ENCODE results near the gene QRFP.

The QRFP gene

GRCh38 chr9:130917168-130917960, 20.8 kb upstream of the QRFP start:
- Histone ChIP-seq H3K27ac (no peak overlapping the region), H3K27me3 (peaks cover 0 to 61% of the 10 kb centered on the region in 2 donors), H3K4me1 (peaks cover 0 to 8% (median 5%) of the 10 kb centered on the region in 4 donors), H3K36me3 (no peaks in the 10 kb centered on the region), H3K4me3 (no peak overlapping the region), H3K9me3 (no peaks in the 10 kb centered on the region)
- TF ChIP-seq CTCF (IDR thresholded peaks at IDR 0.05): no peak
- intact Hi-C loops (cut with DNase I; ENCODE audit: low total_unique reads): no loop called here
- no peak for DNase-seq

- Histone ChIP-seq H3K9me3 (no peaks in the 10 kb centered on the region), H3K36me3 (no peaks in the 10 kb centered on the region), H3K4me3 (no peak overlapping the region), H3K4me1 (peaks cover 0 to 8% (median 5%) of the 10 kb centered on the region in 4 donors), H3K27ac (no peak overlapping the region), H3K27me3 (peaks cover 0 to 45% of the 10 kb centered on the region in 2 donors)
- DNase-seq: no peak
- TF ChIP-seq CTCF (IDR thresholded peaks at IDR 0.05): no peak
- intact Hi-C loops (cut with DNase I; ENCODE audit: low total_unique reads): no loop called here
Observed at GRCh38 chr9:130915096-130915447, 18.5 kb upstream of the QRFP start.

- H3K4me1 ChIP-seq: peaks cover 0 to 8% (median 5%) of the 10 kb centered on the region in 4 donors
- no peak for DNase-seq
- H3K4me3 ChIP-seq: no peak overlapping the region
- no peak overlapping the region for H3K27ac ChIP-seq
- H3K36me3 ChIP-seq: no peaks in the 10 kb centered on the region
- peaks cover 0 to 40% of the 10 kb centered on the region in 2 donors for H3K27me3 ChIP-seq
- intact Hi-C loops (cut with DNase I; ENCODE audit: low total_unique reads): no loop called here
- no peaks in the 10 kb centered on the region for H3K9me3 ChIP-seq
- no peak for TF ChIP-seq CTCF (IDR thresholded peaks at IDR 0.05)
Observed at GRCh38 chr9:130914417-130915095, 17.9 kb upstream of the QRFP start.

GRCh38 chr9:130913599-130914416, 17.2 kb upstream of the QRFP start:
- no peak overlapping the region for H3K27ac ChIP-seq
- TF ChIP-seq CTCF (IDR thresholded peaks at IDR 0.05): no peak
- DNase-seq: no peak
- peaks cover 0 to 38% of the 10 kb centered on the region in 2 donors for H3K27me3 ChIP-seq
- H3K9me3 ChIP-seq: no peaks in the 10 kb centered on the region
- peaks cover 0 to 8% (median 5%) of the 10 kb centered on the region in 4 donors for H3K4me1 ChIP-seq
- H3K4me3 ChIP-seq: peak overlapping the region in 1 of 2 donors; percentile 39
- H3K36me3 ChIP-seq: no peaks in the 10 kb centered on the region
- intact Hi-C loops (cut with DNase I; ENCODE audit: low total_unique reads): no loop called here

GRCh38 chr9:130912932-130913598, 16.5 kb upstream of the QRFP start:
- intact Hi-C loops (cut with DNase I; ENCODE audit: low total_unique reads): no loop called here
- no peak for TF ChIP-seq CTCF (IDR thresholded peaks at IDR 0.05)
- DNase-seq: peak; percentile 58 to 86
- Histone ChIP-seq H3K4me3 (peak overlapping the region; percentile 1 to 39), H3K36me3 (no peaks in the 10 kb centered on the region), H3K9me3 (no peaks in the 10 kb centered on the region), H3K4me1 (peaks cover 0 to 8% (median 4%) of the 10 kb centered on the region in 4 donors), H3K27ac (no peak overlapping the region), H3K27me3 (peaks cover 0 to 36% of the 10 kb centered on the region in 2 donors)
